ENCODE measurements around the gene STARD3.
"Not testable (repeated sequence)": the region's sequence is repeated elsewhere in the genome, so short reads cannot be mapped to it uniquely, and the experiment has no call there.

The STARD3 gene

DNA sequence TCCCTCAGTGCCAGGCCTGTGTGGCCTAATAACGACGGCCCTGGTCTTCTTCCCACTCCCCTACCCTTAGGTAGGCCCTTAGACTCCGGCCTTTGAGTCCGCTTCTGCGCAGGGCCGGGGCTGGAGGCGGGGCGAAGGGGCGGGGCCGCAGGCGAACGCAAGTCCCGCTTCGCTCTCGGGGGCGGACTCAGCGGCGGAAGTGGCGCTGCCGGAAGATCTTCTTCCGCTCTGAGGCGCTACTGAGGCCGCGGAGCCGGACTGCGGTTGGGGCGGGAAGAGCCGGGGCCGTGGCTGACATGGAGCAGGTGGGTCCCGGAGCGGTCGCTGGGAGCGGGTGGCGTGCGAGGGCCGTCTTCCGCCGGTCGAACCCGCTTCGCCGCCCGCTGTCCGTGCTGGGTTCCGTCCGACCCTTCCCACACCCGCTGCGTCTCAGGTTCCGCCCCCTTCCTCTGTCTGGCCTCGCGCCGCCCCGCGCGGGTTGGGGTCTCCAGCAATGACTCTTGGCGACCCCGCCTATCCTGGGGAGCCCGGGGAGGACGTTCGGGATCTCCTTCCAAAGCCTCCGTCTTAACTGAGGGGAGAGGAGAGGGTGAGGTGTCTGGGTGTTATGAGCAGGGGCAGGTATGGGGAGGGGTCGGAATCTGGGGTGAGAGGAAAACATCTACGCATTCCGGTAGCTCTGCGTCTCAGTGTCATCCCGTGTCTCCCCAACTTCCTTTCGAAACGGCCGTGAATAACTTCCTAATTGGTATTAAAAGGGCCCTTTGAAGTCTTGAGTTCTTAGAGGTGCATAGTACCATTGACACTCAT, at the start of gene STARD3:
Gene STARD3 (plus strand): TSS at position 218 of the 810 bp plus-strand sequence. CDS start 16,388 bp downstream, outside the sequence.
- peak; percentile 94 for DNase-seq

DNA sequence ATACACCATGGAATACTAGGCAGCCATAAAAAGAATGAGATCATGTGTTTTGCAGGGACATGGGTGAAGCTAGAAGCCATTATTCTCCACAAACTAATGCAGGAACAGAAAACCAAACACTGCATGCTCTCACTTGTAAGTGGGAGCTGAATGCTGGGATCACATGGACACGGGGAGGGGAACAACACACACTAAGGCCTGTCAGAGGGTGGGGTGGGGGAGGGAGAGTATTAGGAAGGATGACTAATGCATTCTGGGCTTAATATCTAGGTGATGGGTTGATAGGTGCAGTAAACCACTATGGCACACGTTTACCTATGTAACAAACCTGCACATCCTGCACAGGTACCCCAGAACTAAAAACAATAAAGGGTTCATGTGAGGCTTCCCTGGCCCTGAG, 46.8 kb upstream of the STARD3 start:
- not testable (repeated sequence) for DNase-seq

- no peak for DNase-seq
These were observed 44.7 kb upstream of the STARD3 start for GRCh38 chr17:39591958-39592954.

- DNase-seq, result no peak
These were observed 43.6 kb upstream of the STARD3 start for GRCh38 chr17:39593371-39593770.

GRCh38 chr17:39595294-39595693, 41.6 kb upstream of the STARD3 start:
- DNase-seq, result no peak

- DNase-seq, result no peak
These were observed 40.9 kb upstream of the STARD3 start for GRCh38 chr17:39595928-39596510.

- no peak for DNase-seq
These were observed 40.2 kb upstream of the STARD3 start for GRCh38 chr17:39596543-39597267.

GRCh38 chr17:39597372-39598046, 39.4 kb upstream of the STARD3 start:
- no peak for DNase-seq

DNA sequence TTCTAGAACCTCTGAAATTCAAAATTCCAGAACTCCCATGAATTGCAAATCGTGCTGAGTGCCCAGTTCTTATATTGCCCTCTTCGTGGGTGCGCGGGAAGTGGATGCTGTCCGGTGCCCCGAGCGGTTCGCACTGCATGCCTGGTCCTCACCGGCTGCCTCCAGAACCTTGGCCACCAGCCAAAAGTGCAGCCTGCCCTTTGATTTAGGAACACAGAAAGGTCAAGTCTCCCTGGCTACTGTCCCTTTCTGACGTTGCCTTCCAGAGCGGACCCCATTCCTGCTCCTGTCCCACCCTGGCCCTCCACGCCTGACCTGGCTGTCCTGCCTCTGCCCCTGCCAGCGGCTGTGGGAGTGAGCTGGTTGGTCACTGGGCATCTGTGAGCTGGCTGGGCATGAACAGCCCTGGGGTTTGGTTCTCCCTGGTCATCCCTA, 38.9 kb upstream of the STARD3 start:
- no peak for DNase-seq

GRCh38 chr17:39598630-39599003, 38.3 kb upstream of the STARD3 start:
- no peak for DNase-seq

GRCh38 chr17:39599004-39599664, 37.8 kb upstream of the STARD3 start:
- no peak for DNase-seq

- DNase-seq, result no peak
These were observed 37.2 kb upstream of the STARD3 start for GRCh38 chr17:39599665-39600231.

DNA sequence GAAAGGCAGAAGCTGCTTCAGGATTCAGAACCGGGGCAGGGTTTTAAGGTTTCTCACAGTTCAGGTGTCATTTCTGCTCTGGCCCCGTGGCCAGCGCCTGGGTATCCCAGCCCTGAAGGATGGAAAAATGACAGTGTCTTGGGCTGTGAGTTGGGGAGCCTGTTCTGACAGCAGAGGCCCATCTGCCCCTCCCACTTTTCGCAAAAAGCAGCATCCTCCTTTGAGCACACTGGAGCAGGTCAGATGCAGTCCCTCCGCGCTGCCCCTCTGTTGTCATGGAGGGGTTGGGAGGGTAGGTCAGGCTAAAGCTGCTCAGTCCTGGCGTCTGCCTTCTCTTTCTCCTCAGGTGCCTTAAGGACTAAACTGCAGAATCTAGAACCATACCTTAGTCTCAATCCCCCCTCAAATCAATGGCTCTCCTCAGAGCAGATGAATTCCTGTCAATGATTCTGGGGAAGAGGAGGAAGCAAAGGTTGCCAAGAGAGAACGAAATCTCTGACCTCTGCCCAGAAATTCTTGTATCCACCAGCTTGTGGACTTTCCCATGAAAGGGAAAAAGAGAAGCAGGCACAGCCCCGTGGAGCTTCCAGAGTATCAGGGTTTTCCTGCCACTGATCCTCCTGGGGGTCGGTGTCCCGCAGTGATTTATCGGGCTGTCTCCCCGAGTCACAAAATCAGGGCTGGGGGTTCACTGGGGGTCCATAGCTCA, 36.5 kb upstream of the STARD3 start:
- DNase-seq, result no peak

GRCh38 chr17:39600997-39601597, 35.8 kb upstream of the STARD3 start:
- no peak for DNase-seq

GRCh38 chr17:39601758-39602532, 35.0 kb upstream of the STARD3 start:
- no peak for DNase-seq

DNA sequence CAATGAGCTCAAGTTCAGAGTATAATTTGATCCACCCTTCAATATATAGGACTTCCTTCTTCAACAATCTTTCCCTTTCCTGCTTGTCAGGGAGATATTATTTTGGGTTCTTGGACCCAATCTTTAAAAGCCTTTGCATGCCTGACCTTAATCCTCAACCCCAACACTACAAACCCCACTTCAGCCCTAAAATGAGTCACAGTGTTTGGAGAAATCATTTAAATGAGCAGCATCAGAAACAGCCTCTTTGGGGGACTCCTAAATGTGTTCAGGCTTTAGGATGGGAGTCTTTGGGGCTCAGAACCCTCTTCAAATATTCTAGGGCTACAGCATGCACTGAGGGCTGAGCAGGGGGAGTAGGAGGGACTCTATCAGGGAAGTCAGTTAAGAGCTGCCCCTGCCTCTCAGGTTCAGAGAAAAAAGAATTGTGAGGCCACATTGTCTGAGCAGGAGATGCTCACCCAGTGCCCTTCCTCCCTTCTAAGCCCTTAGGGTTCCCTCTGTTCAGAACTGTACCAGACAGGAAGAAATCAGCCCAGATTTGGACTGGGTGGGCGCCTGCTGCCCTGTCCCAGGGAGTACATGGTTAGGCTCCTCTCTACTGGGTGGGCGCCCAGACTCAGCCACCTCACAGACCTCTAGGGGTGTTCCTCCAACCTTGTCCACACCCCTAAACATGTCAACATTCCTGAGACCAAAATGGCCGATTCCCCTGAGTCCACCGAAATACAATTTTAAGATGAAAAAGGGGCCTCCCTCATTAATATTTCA, 34.2 kb upstream of the STARD3 start:
- no peak for DNase-seq

- DNase-seq, result no peak
These were observed 33.5 kb upstream of the STARD3 start for GRCh38 chr17:39603304-39604016.
